HepG2 (cell line): Measurements from ENCODE around the gene PDE3B. TPM values are rescaled to one million over a fixed set of nuclear protein-coding genes. Genes with fewer than 3 reads are reported as not detected.
A peak's percentile ranks its signal among the peaks of the same experiment; 100 is the strongest.

Experiments used
- ATAC-seq: fragments of 200-7000 bp; cut with Tn5 transposase; 3 replicates; pipeline ENCODE4 v1.9.1; 2020; ENCODE audit warnings: mild to moderate bottlenecking, moderate library complexity
- BruUV-seq: library from RNA; stranded (reverse); fragments of 400-500 nt; replicated peaks from 2 replicates; lab custom pipeline; 2021; lab: Mats Ljungman, UMichigan
- CTCF ChIA-PET: fragments of 300-600 bp; formaldehyde crosslinking; extraction: SDS; loops from one replicate; lab custom pipeline; 2021; ENCODE audit warnings: low total read pairs, inconsistent platforms, low intra/inter-chr PET ratio; lab: Yijun Ruan, JAX
- POLR2A ChIA-PET: fragments of 350-600 bp; sonication (Branson Sonifier 250); formaldehyde crosslinking; loops from one replicate; lab custom pipeline; 2020; ENCODE audit warnings: antibody characterized with exemption, inconsistent platforms; lab: Yijun Ruan, JAX
- DNase-seq: peaks from one replicate; pipeline ENCODE4 v3.0.0-alpha.2; 2015; ENCODE audit warnings: low spot score
- FAIRE-seq: peaks from 3 replicates; lab custom pipeline; 2011; peaks lifted over from hg19 to GRCh38; lab: Jason Lieb, UNC
- H2AFZ ChIP-seq: one replicate; pipeline ENCODE4 v1.6.1; 2011; ENCODE audit warnings: low read length, inconsistent platforms
- H3K27ac ChIP-seq: fragments of 300-600 bp; 3 replicates; pipeline ENCODE4 v1.8.0; 2011; ENCODE audit warnings: mixed run types, mild to moderate bottlenecking, mixed read lengths, low read length, inconsistent platforms; ENCODE audit not compliant: insufficient read depth; ENCODE audit errors: extremely low read length
- H3K27me3 ChIP-seq, 2 experiments: fragments of 200-600 bp in 1 of 2; 2 replicates in 1 of 2; 3 replicates in 1 of 2; pipeline versions ENCODE4 v1.6.0 to v1.8.0; 2011; ENCODE audit warnings: low read length in 2 of 2, mild to moderate bottlenecking in 2 of 2, moderate library complexity in 2 of 2, inconsistent platforms in 1 of 2; ENCODE audit not compliant: insufficient read depth in 2 of 2, control insufficient read depth in 1 of 2
- H3K36me3 ChIP-seq, 2 experiments: fragments of 200-600 bp in 1 of 2; replicated peaks in 1 of 2; 2 replicates in 1 of 2; 3 replicates in 1 of 2; pipeline versions ENCODE4 v1.5.1 to v1.8.0; 2011; ENCODE audit warnings: low read length in 2 of 2, inconsistent platforms in 1 of 2; ENCODE audit not compliant: insufficient read depth in 2 of 2, control insufficient read depth in 1 of 2
- H3K4me1 ChIP-seq: 2 replicates; pipeline ENCODE4 v1.5.1; 2012; ENCODE audit warnings: low read length, inconsistent platforms; ENCODE audit not compliant: insufficient read depth
- H3K4me2 ChIP-seq: 2 replicates; pipeline ENCODE4 v1.6.0; 2011; ENCODE audit warnings: low read depth, low read length, inconsistent platforms
- H3K4me3 ChIP-seq, 3 experiments: fragments of 200-600 bp in 1 of 3; sonication (generic), shearing (Covaris generic) in 1 of 3; replicated peaks in 1 of 3; 2 replicates each; pipeline ENCODE4 v1.5.1; 2011 to 2016; ENCODE audit warnings: low read length in 3 of 3, inconsistent platforms in 2 of 3, low read depth in 2 of 3, mild to moderate bottlenecking in 2 of 3, control low read depth in 1 of 3, mixed read lengths in 1 of 3; ENCODE audit not compliant: insufficient read depth in 1 of 3
- H3K79me2 ChIP-seq: one replicate; pipeline ENCODE4 v1.6.1; 2011; ENCODE audit warnings: low read length, inconsistent platforms; ENCODE audit not compliant: insufficient read depth
- H3K9ac ChIP-seq: 2 replicates; pipeline ENCODE4 v1.6.0; 2011; ENCODE audit warnings: mild to moderate bottlenecking, low read depth, low read length, inconsistent platforms; ENCODE audit not compliant: insufficient read depth
- H3K9me3 ChIP-seq: 2 replicates; pipeline ENCODE4 v1.5.1; 2012; ENCODE audit warnings: mild to moderate bottlenecking, low read length
- H4K20me1 ChIP-seq: 2 replicates; pipeline ENCODE4 v1.6.0; 2011; ENCODE audit warnings: inconsistent platforms, mild to moderate bottlenecking, low read length, moderate library complexity; ENCODE audit not compliant: insufficient read depth
- GFI1 ChIP-seq: sonication (generic); formaldehyde crosslinking; IDR thresholded peaks from 2 replicates; pipeline ENCODE4 v1.5.0; 2020; ENCODE audit warnings: missing genetic modification reagents, mild to moderate bottlenecking, borderline replicate concordance
- PHF21A ChIP-seq: sonication (generic); formaldehyde crosslinking; IDR thresholded peaks from 2 replicates; pipeline ENCODE4 v1.5.0; 2020; ENCODE audit warnings: mild to moderate bottlenecking, missing genetic modification reagents
- POLR2AphosphoS5 ChIP-seq: IDR thresholded peaks from 2 replicates; pipeline ENCODE4 v1.6.1; 2012; ENCODE audit warnings: low read depth, low read length
- RFX1 ChIP-seq: fragments of 450-650 bp; IDR thresholded peaks from 2 replicates; pipeline ENCODE4 v1.6.1; 2017
- WGBS: methylation state at CpG from one replicate; pipeline ENCODE4 v1.1.6; 2017; ENCODE audit warnings: low lambda C conversion rate; 5-methylcytosine and 5-hydroxymethylcytosine counted together
- in situ Hi-C: cut with HindIII; loops from 2 replicates; pipeline ENCODE4 v1.10.0; 2017; ENCODE audit warnings: low pct_unique_long_range_greater_than_20kb; ENCODE audit not compliant: extremely low pct_ligation_motif_present
- intact Hi-C: fragments of 100-400 bp; cut with micrococcal nuclease; formaldehyde crosslinking; loops from one replicate; pipeline ENCODE4 v1.10.0; 2022; ENCODE audit not compliant: unreplicated experiment
- polyA plus RNA-seq, 8 experiments: library from polyadenylated mRNA; depleted of rRNA in 3 of 8; stranded (reverse) in 7 of 8; unstranded in 1 of 8; fragments of >200 nt; fragmentation: Illumina TruSeq in 4 of 8; extraction: Trizol in 4 of 8; gene quantifications; 2 replicates each; pipeline versions ENCODE4 v1.2.1 to v1.2.3, GENCODE V29; 2011 to 2016; ENCODE audit warnings: low read depth in 4 of 8, missing spikeins in 1 of 8, mixed read lengths in 1 of 8; ENCODE audit not compliant: insufficient read depth in 1 of 8
- total RNA-seq, 5 experiments: library from RNA; depleted of rRNA; stranded (reverse); fragments of >200 nt; fragmentation: Illumina TruSeq; extraction: Trizol; gene quantifications; 2 replicates each; pipeline ENCODE4 v1.2.3, GENCODE V29; 2016; ENCODE audit warnings: low read depth in 1 of 5
- TF ChIP-seq, protein P1 (sequence below): sonication (generic); formaldehyde crosslinking; IDR thresholded peaks from 2 replicates; pipeline ENCODE4 v1.5.0; 2020; ENCODE audit warnings: mild to moderate bottlenecking, missing genetic modification reagents, moderate library complexity
- TF ChIP-seq, protein P2 (sequence below): sonication (generic); formaldehyde crosslinking; IDR thresholded peaks from 2 replicates; pipeline ENCODE4 v1.5.0; 2020; ENCODE audit warnings: missing genetic modification reagents
- TF ChIP-seq, protein P3 (sequence below): sonication (generic); formaldehyde crosslinking; IDR thresholded peaks from 2 replicates; pipeline ENCODE4 v1.5.1; 2020; ENCODE audit warnings: mild to moderate bottlenecking, moderate library complexity, missing genetic modification reagents
- TF ChIP-seq, protein P4 (sequence below): sonication (generic); IDR thresholded peaks from 2 replicates; pipeline ENCODE4 v1.6.1; 2016; ENCODE audit warnings: low read depth, borderline replicate concordance
- TF ChIP-seq, protein P5 (sequence below): sonication (generic); formaldehyde crosslinking; IDR thresholded peaks from 2 replicates; pipeline ENCODE4 v1.5.0; 2020; ENCODE audit warnings: mild to moderate bottlenecking, low read depth, missing genetic modification reagents, borderline replicate concordance

Gene PDE3B
- total and polyA plus RNA-seq, 2 of the 13 experiments (the other 11 are each of a cell fraction or from before 2014, with no cell fraction given) = 14.1 to 26.5 TPM

DNA sequence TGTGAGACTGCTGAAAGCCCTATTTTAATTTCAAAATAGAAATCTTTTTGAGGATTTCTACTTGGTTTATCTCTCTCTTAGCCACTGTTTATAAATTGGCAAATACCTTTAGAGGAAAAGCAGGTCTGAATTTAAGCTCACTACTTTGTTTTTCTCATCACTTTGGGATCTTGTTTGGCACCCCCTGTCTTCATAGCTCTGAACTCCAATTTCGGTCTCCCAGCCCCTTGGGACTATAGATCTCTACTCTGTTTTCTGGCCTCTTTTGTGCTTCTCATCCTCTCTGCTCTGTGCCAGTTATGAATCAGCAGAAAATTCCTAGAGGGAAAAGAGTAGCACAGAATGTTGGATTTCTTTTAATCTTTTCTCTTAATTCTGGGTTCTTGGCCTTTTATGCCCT is 130.2 kb downstream of the PDE3B start:
- Histone ChIP-seq H3K79me2 (peaks cover 7% of the 10 kb centered on the region), H3K9ac (no peak overlapping the region), H3K4me1 (no peaks in the 10 kb centered on the region), H2AFZ (no peak overlapping the region), H3K36me3 (peaks cover 2 to 4% of the 10 kb centered on the region in 2 experiments; a peak in 2 of 5 replicates), H4K20me1 (no peaks in the 10 kb centered on the region), H3K4me2 (no peak overlapping the region), H3K4me3 (no peak overlapping the region), H3K27ac (no peak overlapping the region), H3K9me3 (no peaks in the 10 kb centered on the region), H3K27me3 (no peaks in the 10 kb centered on the region)
- ChIA-PET POLR2A (no interaction called here), CTCF (no interaction called here)
- FAIRE-seq = no peak
- TF ChIP-seq, protein P1, sequence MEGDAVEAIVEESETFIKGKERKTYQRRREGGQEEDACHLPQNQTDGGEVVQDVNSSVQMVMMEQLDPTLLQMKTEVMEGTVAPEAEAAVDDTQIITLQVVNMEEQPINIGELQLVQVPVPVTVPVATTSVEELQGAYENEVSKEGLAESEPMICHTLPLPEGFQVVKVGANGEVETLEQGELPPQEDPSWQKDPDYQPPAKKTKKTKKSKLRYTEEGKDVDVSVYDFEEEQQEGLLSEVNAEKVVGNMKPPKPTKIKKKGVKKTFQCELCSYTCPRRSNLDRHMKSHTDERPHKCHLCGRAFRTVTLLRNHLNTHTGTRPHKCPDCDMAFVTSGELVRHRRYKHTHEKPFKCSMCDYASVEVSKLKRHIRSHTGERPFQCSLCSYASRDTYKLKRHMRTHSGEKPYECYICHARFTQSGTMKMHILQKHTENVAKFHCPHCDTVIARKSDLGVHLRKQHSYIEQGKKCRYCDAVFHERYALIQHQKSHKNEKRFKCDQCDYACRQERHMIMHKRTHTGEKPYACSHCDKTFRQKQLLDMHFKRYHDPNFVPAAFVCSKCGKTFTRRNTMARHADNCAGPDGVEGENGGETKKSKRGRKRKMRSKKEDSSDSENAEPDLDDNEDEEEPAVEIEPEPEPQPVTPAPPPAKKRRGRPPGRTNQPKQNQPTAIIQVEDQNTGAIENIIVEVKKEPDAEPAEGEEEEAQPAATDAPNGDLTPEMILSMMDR (CRISPR knock-in tag) = peak; percentile 22; the same call in 1 of the 2 replicates
- TF ChIP-seq PHF21A (CRISPR knock-in tag) = no peak
- intact Hi-C loops = no loop called here
- WGBS = 92% methylated on average over 1 of the region's 1 CpG
- no TSS peak for BruUV-seq
- in situ Hi-C loops = no loop called here
- DNase-seq = no peak
- ATAC-seq = 0 out of 3 replicates have a peak, but pooled peaks have one; percentile 33

DNA sequence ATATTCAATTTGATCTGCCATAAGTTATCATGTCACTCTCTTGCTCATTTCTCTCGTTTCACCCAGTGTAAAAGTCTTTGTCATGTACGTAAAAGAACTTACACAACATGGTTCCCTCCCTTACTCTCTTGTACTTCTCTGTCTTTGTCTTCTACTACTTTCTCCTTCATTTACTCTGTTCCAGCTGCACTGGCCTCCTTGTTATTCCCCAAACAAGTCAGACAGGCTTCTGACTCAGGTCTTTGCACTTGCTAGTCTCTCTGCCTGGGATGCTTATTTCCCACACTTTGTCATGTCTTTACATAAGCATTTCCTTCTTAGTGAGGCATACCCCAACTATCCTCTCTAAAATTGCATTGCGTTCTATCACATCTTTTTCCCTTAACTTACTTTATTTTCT is 131.1 kb downstream of the PDE3B start:
- H3K79me2 ChIP-seq = peaks cover 7% of the 10 kb centered on the region
- H3K27me3 ChIP-seq = no peaks in the 10 kb centered on the region
- in situ Hi-C loops (no loop called here), intact Hi-C loops (no loop called here)
- FAIRE-seq = no peak
- H3K27ac ChIP-seq = no peak overlapping the region
- H3K4me1 ChIP-seq = no peaks in the 10 kb centered on the region
- H3K4me2 ChIP-seq = no peak overlapping the region
- H4K20me1 ChIP-seq = no peaks in the 10 kb centered on the region
- peaks cover 2 to 4% of the 10 kb centered on the region in 2 experiments; a peak in 2 of 5 replicates for H3K36me3 ChIP-seq
- no peak overlapping the region for H2AFZ ChIP-seq
- DNase-seq = no peak
- no peak overlapping the region for H3K4me3 ChIP-seq
- POLR2A ChIA-PET = no interaction called here
- no peak for ATAC-seq
- no peak overlapping the region for H3K9ac ChIP-seq
- H3K9me3 ChIP-seq = no peaks in the 10 kb centered on the region
- WGBS = 98% methylated on average over 3 of the region's 3 CpGs
- CTCF ChIA-PET = no interaction called here
- no TSS peak for BruUV-seq
- TF ChIP-seq, protein P2, sequence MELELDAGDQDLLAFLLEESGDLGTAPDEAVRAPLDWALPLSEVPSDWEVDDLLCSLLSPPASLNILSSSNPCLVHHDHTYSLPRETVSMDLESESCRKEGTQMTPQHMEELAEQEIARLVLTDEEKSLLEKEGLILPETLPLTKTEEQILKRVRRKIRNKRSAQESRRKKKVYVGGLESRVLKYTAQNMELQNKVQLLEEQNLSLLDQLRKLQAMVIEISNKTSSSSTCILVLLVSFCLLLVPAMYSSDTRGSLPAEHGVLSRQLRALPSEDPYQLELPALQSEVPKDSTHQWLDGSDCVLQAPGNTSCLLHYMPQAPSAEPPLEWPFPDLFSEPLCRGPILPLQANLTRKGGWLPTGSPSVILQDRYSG (CRISPR knock-in tag) = no peak
- TF ChIP-seq RFX1 = no peak
- TF ChIP-seq GFI1 (CRISPR knock-in tag) = no peak
- TF ChIP-seq POLR2AphosphoS5 = no peak
- TF ChIP-seq, protein P3, sequence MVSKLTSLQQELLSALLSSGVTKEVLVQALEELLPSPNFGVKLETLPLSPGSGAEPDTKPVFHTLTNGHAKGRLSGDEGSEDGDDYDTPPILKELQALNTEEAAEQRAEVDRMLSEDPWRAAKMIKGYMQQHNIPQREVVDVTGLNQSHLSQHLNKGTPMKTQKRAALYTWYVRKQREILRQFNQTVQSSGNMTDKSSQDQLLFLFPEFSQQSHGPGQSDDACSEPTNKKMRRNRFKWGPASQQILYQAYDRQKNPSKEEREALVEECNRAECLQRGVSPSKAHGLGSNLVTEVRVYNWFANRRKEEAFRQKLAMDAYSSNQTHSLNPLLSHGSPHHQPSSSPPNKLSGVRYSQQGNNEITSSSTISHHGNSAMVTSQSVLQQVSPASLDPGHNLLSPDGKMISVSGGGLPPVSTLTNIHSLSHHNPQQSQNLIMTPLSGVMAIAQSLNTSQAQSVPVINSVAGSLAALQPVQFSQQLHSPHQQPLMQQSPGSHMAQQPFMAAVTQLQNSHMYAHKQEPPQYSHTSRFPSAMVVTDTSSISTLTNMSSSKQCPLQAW (CRISPR knock-in tag) = no peak
- TF ChIP-seq, protein P4, sequence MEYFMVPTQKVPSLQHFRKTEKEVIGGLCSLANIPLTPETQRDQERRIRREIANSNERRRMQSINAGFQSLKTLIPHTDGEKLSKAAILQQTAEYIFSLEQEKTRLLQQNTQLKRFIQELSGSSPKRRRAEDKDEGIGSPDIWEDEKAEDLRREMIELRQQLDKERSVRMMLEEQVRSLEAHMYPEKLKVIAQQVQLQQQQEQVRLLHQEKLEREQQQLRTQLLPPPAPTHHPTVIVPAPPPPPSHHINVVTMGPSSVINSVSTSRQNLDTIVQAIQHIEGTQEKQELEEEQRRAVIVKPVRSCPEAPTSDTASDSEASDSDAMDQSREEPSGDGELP = no peak
- TF ChIP-seq, protein P5, sequence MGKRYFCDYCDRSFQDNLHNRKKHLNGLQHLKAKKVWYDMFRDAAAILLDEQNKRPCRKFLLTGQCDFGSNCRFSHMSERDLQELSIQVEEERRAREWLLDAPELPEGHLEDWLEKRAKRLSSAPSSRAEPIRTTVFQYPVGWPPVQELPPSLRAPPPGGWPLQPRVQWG = no peak
